HG02885 (cell line): ENCODE results near the gene NCOA1.
"Not testable (repeated sequence)": the region's sequence is repeated elsewhere in the genome, so short reads cannot be mapped to it uniquely, and the experiment has no call there.

Experiments
- ATAC-seq: cut with Tn5 transposase; IDR thresholded peaks from one replicate; pipeline ENCODE4 v1.9.1; 2021; ENCODE audit warnings: mild to moderate bottlenecking; ENCODE audit not compliant: unreplicated experiment, poor library complexity

NCOA1 gene

DNA sequence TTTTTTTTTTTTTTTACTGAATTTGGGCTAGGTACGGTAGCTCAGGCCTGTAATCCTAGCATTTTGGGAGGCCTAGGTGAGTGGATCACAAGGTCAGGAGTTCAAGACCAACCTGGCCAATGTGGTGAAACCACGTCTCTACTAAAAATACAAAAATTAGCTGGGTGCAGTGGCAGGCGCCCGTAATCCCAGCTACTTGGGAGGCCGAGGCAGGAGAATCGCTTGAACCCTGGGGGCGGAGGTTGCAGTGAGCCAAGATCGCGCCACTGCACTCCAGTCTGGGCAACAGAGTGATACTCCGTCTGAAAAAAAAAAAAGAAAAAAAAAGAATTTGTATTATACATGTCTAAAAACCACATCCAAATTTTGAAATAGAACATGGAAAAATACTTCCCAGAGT lies 78.5 kb downstream of the NCOA1 start:
- ATAC-seq, result not testable (repeated sequence)

DNA sequence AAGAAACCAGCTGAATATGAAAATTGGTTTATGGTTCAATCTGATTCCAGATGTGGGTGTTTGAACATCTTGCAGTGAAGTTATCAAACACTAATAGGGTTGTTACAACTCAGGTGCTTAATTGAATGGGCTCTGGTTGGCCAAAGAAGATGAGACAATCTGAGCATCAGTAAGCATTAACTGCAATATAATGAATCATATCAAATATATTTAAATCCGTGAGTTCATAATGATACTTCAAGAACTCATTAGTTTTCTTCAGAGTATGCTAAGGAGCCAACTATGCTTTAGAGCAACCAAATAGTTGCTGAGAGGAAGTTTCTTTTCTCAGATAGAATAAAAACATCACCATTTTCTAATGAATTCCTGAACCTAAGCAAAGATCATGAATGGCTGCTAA lies 79.2 kb downstream of the NCOA1 start:
- ATAC-seq, result no peak

DNA sequence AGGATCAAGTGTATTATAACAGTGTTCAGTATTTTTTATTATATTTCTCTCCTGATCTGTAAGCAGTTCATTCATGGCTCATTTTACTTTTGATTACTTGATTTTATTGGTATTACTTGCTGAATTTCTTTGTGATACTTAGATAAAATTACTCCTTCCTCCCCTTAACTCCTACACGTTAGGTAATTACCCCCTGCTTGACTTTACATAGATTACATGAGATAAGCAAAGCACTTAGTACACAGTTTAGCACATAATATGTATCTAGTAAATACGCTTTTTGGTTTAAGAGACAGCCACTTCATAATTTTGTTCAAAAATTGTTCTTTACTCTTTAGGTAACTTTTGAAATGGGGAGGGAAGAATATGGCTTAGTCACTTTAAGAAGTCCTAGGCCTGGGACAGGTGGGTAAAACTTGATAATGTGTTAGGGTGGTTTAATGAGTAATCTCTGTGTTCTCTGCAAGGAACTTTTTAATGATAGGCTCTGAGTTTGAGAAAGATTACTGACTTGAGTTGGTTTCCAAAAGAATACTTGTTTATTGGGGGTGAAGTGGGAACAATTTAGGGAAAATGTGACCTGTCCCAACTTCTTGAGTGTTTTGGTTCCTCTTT lies 80.9 kb downstream of the NCOA1 start:
- ATAC-seq, result no peak

DNA sequence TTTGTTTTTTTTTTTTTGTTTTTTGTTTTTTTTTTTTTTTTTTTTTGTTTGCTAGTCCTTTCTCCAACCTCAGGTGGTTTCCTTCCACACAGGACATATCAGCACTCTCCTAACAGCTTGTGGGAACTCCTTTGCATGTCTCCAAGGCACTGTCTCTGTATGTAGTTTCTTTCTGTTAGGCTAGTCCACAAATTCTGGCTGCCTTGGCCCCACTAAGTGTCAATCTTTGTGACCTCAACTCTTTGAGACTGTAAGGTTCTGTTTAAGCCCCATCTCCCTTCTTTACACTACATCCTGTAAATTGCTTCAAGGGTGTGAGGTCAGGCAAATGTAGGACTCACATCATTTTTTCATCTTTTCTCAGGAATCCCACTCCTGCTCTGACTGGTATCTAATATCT lies 85.1 kb downstream of the NCOA1 start:
- ATAC-seq, result no peak

DNA sequence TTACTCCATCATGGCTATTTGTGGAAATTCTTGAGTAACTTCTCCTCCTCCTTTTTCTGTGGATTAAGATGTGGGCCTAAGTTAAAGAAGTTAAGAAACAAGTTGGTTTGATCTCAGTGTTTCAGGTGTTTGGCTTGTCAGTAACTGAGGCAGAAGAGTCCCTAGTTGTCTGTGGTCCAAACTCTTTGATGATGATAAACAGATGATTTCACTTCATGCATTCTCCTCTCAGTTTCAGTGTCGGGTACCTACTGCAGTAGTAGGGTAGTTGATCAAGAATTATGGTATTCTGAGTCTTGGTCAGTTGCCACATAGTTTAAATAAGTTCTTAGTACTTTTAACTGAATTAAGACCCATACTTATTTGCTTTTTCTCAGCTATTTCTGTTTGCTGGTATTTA lies 85.6 kb downstream of the NCOA1 start:
- ATAC-seq, result peak; percentile 32

DNA sequence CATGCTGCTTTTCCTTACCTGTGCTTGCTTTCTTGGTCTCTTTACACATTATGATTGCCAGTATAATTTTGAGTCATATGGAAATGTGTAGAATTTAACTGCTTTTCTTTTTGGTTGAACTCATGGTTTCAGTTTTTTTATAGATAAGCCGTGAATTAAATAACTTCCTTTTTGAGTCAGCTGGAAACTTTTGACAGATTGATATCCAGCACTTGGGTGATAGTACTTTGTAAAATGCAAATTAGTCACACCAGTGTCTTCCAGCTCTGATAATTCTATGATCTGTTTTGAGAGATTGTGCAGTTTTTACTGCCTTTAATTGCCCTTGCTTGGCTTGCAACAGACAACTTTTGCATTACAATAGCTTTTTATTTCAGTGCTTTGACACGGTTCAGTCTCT lies 86.4 kb downstream of the NCOA1 start:
- ATAC-seq, result peak; percentile 81

DNA sequence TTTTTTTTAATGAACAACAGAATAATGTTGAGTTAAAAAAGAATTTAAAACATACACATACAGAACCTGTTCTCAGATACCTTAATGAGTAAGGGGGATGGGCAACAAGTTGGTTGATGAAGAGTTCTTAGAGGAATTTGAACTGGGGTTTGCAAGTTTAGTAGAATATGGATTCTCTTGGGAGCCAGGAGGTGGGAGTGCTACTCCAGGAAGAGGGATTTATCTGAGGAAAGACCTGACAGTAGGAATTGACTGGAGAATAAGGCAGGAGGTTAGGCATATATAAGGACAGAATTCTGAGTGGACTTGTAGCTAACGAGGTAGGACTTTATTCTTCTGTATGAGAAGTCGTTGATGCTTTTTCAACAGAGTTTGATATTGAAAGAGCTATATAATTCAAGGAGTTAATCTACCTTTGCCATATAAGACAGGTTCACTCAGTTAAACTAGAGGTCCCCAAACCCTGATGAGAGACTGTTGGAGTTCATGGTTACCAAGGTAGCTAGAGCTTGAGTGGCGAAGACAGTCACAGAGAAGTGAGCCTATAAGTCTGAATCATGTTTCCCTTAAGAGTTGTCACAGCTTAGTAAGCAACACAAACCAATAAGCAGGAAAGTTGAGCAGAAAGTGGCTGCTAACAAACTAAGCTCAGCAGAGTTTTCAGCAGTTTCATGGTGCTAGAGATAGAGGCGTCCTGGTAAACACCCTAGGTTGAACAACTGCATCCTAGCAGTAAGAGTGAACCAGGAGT lies 88.2 kb downstream of the NCOA1 start:
- ATAC-seq, result no peak

DNA sequence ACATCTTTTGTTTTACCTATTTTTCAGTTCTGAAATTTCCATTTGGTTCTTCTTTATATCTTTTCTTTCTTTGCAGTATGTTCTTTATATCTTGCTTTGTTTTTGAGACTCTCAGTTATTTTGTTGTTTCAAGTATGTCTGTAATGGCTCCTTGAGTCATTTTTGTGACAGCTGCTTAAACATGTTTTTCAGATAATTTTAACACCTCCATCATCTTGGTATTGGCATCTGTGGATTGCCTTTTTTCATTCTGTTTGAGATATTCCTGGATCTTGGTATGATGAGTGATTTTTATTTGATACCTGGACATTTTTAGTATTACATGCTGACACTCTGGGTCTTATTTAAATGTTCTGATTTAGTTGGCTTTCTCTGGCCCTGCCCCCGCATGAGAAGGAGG lies 89.5 kb downstream of the NCOA1 start:
- ATAC-seq, result no peak

DNA sequence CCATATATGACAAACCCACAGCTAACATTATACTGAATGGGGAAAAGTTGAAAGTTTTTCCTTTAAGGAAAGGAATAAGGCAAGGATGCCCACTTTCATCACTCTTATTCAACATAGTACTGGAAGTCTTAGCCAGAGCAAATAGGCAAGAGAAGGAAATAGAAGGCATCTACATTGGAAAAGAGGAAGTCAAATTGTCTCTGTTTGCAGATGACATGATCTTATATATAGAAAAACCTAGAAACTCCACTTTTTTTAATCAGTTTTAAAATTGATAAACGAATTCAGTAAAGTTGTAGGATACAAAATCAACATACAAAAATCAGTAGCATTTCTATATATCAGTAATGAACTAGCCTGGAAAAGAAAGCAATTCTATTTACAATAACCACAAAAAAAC lies 90.9 kb downstream of the NCOA1 start:
- ATAC-seq, result not testable (repeated sequence)

DNA sequence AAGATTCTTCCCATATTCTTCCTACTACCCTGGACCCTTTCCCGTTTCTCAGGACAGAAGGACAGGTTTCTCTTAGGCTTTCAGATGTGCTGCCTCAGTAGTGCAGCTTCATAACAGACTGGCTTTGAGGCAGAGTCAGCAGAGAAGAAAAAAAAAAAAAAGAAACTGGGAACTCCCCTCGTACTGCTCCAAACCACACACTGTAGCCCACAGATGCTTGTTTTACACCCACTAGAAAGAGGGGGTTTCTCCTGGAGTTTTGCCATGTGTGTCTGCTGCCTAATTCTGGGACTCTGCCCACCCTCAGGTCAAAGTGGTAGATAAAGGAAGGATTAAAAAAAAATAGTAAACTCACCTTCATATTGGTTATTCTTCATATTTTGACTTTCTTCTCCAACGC lies 95.9 kb downstream of the NCOA1 start:
- peak; percentile 67 for ATAC-seq

DNA sequence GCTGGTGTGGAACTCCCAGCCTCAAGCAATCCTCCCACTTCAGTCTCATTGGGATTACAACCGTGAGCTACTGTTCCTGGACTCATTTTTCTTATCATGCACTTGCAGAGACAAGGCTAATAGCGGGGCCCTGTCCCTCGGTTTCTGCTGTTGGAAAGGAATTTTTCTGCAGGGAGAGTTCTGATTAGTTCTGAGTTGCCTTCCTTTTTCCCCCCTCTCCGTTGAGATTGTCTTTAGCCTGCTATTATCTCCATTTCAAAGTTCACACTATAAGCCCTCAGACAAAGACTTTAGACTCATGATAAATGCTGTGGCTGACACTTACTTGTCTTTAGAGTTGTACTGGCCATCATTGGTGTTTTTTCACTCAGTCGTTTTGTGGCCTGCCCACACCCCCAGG lies 97.2 kb downstream of the NCOA1 start:
- ATAC-seq, result no peak

DNA sequence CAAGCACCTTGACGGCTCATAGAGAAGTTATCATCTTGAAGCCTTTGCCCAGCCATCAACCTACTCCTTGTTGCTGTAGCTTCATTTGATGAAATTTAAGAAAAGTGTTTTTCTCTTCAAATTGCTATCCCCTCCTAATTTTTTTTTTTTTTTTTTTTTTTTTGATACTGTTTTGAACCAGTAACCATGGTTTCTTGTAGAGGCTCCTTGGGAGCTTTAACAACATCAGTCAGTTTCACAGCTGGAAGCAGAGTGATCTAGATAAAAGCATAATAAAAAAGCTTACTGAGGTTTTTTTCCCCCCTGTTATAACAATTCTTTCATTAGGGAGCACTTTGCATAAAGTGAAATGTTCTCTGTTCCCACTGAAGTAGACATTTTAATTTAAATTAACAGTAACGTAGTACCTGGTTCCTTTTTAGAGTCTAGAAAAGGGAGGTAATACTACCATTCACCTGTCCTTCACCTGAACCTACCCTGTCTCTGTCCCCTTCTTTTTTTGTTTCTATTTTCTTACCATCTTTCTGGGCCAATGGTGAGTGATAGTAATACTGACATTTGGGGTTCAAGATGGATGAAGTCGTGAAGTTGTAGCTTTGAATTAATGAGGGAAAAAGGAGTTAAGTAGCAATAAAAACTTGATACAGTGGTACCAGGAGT lies 101.5 kb downstream of the NCOA1 start:
- no peak for ATAC-seq

DNA sequence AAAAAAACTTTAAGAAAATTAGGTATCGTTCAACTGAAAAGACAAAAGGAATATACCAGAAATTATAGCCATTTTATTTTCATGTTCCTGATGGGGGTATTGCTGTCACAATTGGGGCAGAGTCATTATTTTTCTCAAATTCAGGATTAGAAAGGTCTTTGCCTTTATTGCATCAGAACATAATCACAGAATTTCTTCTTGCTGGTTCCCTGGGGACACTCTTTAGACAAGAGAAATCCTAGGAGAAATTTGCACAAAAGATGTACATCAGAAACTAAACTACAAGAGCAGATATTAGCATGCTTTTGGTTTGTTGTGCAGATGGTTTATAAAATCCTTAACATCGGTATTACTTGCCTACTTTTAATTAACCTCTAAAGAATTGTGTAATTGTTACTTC lies 103.2 kb downstream of the NCOA1 start:
- ATAC-seq, result no peak

DNA sequence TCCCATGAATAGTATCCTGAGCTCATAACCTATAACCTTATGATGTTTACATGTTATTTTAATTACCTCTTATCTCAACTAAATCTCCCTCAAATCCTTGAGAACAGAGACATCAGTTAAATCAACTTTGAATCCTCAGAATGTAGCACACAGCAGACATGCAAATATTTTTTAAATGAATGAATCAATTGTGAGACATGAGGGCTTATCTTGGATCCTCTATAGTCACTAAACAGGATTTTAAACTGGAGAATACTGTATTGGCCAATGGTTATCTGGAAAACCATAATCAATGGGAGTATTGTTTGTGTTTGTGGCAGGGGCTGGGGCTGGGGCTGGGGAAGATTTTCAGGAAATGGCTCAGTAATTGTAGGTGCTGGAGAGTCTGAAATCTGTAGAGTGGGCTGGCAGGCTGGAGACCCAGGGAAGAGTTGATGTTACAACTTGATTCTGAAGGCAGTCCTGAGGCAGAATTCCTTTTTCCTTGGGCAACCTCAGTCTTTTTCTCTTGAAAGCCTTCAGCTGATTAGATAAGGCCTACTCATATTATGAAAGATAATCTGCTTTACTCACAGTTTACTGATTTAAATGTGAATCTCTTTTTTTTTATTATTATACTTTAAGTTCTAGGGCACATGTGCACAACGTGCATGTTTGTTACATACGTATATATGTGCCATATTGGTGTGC lies 106.3 kb downstream of the NCOA1 start:
- ATAC-seq, result no peak

DNA sequence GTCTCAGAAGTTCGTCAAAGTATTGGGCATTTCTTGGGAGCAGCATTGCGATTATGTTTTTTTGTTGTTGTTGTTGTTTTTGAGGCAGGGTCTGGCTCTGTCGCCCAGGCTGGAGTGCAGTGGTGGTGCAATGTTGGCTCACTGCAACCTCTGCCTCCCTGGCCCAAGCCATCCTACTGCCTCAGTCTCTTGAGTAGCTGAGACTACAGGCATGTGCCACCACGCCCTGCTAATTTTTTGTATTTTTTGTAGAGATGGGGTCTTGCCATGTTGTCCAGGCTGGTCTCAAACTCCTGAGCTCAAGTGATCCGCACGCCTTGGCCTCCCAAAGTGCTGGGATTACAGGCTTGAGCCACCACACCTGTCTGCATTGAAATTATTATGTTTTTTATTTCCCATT lies 109.1 kb downstream of the NCOA1 start:
- not testable (repeated sequence) for ATAC-seq

DNA sequence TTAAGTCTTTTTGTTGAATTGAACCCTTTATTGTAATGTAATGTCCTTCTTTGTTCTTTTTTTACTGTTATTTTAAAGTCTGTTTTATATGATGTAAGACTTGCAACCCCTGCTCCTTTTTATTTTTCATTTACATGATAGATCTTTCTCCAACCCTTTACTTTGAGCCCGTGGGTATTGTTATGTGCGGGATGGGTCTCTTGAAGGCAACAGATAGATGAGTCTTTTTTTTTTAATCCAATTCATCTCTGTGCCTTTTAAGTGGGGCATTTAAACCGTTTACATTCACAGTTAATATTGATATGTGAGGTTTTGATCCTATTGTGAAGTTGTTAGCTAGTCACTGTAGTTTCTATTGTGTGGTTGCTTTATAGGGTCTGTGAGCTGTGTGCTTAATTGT lies 120.6 kb downstream of the NCOA1 start:
- ATAC-seq, result no peak

DNA sequence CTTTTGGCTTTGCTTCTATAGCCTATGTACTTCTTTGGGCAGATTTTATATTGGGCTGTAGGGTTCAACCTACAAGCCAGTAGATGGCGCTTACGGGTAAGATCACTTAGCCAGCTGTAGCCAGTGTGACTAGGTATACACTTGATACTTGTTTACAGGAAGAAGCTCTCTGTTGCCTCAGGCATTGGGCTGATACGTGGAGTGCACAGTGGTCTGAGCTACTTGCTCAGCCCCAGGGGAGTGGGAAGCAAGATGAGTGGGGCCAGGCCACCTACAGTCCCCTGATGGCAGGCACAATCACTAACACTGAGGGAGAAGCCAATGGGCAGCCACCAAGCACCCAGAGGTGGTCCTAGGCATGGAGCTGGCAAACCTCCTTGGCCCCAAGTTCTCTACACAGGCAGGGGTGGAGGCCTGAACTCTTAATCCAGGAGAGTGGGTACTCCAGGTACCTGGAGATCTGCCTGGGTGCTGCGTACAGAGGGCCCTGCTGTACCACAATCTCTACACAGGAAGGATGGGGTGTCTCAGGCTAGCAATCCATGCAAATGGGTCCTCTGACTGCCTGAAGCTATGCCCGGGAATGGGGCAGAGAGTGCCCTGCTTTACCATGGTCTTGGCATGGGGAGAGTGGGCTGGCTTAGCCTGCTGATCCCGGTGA lies 122.2 kb downstream of the NCOA1 start:
- ATAC-seq, result no peak

DNA sequence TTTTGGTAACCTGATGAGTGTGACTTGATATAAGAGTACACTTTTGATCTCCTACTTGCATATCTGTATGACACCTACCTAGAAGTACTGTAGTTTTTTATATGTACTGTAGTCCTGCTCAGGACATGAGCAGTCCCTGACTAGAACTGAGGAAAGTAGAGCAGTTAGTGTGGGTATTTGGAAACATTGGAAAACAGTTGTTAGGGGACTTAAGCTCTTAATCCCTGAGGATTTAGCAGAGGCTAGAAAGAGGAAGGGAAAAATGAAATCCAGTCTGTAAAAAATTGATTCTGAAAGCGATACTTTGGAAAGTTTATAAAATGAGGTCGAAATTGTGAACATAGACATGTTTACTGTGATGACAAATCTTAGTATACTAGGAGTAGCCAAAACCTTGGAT lies 125.6 kb downstream of the NCOA1 start:
- ATAC-seq, result no peak

DNA sequence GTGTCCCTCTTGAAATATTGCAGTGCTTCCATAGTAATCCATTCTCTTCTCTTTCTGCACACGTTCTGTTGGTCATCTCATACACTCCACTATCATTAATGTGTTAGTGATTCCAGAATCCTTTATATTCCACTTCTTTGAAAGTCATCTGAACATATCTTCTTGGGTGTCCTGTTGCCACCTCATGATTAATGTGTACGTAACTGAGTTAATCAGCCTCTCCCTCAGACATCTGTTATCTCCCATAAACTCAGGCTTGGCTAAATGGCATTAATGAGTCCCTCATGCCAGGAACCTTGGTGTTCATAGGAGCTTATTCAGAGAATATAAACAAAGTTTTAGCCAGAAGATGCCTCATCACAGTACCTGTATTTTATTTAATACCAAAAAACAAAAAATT lies 126.4 kb downstream of the NCOA1 start:
- no peak for ATAC-seq

DNA sequence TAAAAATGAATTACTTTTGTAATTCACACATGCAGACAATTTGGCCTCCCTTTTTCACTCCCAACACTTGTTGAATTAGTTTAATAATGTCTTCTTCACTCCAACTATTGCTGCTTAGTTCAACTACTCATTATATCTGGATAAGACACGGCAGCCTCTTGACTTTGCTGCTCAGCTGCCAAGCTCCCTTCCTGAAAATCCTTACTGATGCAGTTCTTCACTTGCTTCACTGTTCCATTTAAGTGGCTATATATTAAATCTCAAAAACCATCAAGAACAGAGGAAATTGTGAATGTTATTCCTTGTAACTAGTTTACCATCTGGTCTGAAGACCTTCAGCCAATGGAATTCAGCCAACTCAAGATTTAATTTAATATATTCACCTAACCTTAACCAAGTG lies 127.1 kb downstream of the NCOA1 start:
- ATAC-seq, result no peak

DNA sequence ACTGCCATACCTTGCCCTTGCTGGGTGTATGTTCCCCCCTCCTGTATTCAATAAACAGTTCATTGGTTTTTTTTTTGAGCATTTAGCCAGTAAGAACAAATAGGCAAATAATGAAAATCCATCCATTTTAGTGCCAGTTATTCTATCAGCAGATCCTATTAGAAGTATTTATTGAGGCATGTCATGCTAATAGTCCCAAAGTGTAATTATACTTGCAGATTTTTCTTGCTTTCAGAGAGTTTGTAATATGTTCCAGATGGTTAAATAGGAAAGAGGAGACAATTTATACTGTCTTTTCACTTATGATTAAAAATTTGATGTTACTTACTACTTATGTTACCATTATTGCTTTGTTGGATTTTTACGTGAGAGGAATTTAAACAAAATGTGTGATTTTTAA lies 127.6 kb downstream of the NCOA1 start:
- no peak for ATAC-seq
